Measurements from ENCODE around the gene MOB3A. TPM values are rescaled to one million over a fixed set of nuclear protein-coding genes. Genes with fewer than 3 reads are reported as not detected.

The MOB3A gene
- total and polyA plus RNA-seq, 12 donors: 5.5 to 54.0 (median 37.1) TPM

DNA sequence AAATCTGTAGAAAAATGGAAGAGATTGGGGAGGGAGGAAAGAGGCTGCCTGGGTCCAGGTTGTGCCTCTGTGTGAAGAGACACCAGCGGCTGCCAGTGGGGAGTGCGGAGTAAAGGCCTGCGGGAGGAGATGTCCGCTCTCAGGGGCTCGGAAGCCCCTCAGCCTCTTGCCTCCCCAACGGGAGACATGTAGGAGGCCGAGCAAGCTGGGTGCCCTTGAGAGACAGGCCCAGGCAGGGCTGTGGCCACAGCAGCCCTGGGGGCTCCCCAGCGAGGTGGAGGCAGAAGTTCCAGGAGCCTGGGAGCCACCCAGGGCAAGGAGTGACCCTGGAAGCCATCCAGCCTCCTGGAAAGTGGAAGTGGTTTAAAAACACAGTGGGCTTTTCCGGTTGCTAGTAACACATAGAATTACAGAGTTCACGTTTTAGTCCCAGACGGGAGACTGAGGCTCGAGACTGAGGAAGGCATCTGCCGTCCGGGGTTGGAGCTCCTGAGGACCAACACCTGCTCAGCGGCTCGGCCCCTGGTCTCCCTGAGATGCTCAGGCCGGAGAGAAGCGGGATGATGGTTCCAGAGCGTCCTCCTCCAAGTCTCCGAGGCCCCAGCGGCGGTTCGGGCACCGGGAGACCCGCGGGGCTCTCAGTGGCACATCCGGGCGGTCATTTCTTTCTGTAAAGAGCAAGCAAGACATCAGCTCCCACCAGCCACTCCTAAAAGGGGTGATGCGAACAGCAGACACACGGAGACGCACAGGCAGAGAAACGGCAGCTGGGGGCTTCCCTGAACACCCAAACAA, 23.2 kb downstream of the MOB3A start:
- Histone ChIP-seq H3K4me3 (no peak overlapping the region), H3K4me1 (replicated peaks in 1 of 2) (peaks cover 10 to 12% of the 10 kb centered on the region in 2 donors), H3K27me3 (no peaks in the 10 kb centered on the region), H3K27ac (no peak overlapping the region), H3K36me3 (replicated peaks in 1 of 2) (peaks cover 0 to 68% of the 10 kb centered on the region in 2 donors), H3K9me3 (replicated peaks in 1 of 3) (no peaks in the 10 kb centered on the region)
- WGBS, 4 donors: 82 to 88% (median 87%) methylated on average over 21 to 32 of the region's 32 CpGs
- TF ChIP-seq, protein P1, sequence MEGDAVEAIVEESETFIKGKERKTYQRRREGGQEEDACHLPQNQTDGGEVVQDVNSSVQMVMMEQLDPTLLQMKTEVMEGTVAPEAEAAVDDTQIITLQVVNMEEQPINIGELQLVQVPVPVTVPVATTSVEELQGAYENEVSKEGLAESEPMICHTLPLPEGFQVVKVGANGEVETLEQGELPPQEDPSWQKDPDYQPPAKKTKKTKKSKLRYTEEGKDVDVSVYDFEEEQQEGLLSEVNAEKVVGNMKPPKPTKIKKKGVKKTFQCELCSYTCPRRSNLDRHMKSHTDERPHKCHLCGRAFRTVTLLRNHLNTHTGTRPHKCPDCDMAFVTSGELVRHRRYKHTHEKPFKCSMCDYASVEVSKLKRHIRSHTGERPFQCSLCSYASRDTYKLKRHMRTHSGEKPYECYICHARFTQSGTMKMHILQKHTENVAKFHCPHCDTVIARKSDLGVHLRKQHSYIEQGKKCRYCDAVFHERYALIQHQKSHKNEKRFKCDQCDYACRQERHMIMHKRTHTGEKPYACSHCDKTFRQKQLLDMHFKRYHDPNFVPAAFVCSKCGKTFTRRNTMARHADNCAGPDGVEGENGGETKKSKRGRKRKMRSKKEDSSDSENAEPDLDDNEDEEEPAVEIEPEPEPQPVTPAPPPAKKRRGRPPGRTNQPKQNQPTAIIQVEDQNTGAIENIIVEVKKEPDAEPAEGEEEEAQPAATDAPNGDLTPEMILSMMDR (IDR thresholded peaks at IDR 0.05): no peak
- no peak for TF ChIP-seq POLR2A (IDR thresholded peaks at IDR 0.05)
- intact Hi-C loops (cut with DNase I): loop anchor here (5.0 to 10.0 kb wide), 2 partner anchors 61 to 148 kb away; no protein-coding TSS in a partner anchor
- DNase-seq: no peak

DNA sequence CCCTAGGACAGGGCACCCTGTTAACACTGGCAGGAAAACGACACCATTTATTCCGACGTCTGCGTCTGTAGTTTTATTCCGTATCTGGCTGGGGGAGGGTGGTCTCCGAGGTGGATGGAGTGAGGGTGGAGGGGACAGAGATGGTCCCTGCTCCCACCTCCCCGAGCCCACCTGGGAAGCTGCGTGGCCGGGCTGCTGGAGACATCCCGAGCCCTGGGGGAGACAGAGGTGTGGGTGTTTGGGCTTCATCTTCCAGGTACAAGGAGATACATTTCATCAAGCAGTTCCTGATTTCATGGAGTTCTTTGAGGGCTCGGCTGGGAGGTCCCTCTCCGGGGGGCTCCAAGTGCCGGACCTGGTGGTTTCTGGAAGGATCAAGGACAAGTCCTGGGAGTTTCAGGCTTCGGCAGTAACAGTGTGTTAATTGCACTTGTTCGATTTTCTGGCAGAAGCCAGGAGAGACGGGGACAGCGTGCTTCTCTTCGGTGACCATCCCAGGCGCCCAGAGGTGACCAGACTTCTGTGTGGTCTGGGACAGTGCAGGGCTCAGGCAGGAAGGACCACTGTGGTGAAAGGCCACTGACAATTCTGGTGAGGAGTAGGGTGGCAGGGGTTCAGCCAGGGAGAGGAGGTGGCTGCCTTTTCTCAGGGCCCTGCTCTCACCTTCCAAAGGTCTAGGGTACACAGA, 25.0 kb downstream of the MOB3A start:
- intact Hi-C loops (cut with DNase I): loop anchor here (5.0 to 10.0 kb wide), 2 partner anchors 59 to 146 kb away; no protein-coding TSS in a partner anchor
- no peak for DNase-seq
- Histone ChIP-seq H3K27me3 (no peaks in the 10 kb centered on the region), H3K36me3 (replicated peaks in 1 of 2) (peaks cover 0 to 50% of the 10 kb centered on the region in 2 donors), H3K9me3 (replicated peaks in 1 of 3) (no peaks in the 10 kb centered on the region), H3K27ac (peak overlapping the region in 4 of 5 donors; percentile 32 to 89 (median 77)), H3K4me1 (replicated peaks in 1 of 2) (peaks cover 10 to 12% of the 10 kb centered on the region in 2 donors), H3K4me3 (no peak overlapping the region)
- TF ChIP-seq, protein P1 (IDR thresholded peaks at IDR 0.05): no peak
- TF ChIP-seq POLR2A (IDR thresholded peaks at IDR 0.05): no peak
- WGBS, 4 donors: 71 to 79% (median 75%) methylated on average over 18 to 19 of the region's 19 CpGs

DNA sequence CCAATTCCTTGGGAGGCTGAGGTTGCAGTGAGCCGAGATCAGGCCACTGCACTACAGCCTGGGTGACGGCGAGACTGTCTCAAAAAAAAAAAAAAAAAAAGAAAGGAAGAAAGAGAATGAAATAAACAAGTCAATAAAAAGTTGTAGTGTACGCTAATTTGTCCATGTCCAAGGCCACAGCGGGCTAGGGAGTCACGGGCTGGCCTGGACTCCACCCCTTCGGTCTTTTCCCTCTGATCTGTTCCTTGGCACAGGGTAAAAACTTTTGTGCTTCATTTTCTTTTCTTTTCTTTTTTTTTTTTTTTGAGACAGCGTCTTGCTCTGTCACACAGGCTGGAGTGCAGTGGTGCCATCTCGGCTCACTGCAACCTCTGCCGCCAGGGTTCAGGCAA, 25.7 kb downstream of the MOB3A start:
- DNase-seq: peak; percentile 81 to 94 (median 93)

More for the DNA sequence above, 25.7 kb downstream of the MOB3A start:
- H3K27me3 ChIP-seq: no peaks in the 10 kb centered on the region
- H3K27ac ChIP-seq: peak overlapping the region in 4 of 5 donors; percentile 40 to 89 (median 76)
- no peaks in the 10 kb centered on the region for H3K9me3 ChIP-seq (replicated peaks in 1 of 3)
- peaks cover 0 to 43% of the 10 kb centered on the region in 2 donors for H3K36me3 ChIP-seq (replicated peaks in 1 of 2)
- WGBS, 4 donors: 44 to 53% (median 50%) methylated on average over 10 of the region's 10 CpGs
- intact Hi-C loops (cut with DNase I): loop anchor here (5.0 to 10.0 kb wide), 2 partner anchors 58 to 146 kb away; no protein-coding TSS in a partner anchor
- H3K4me1 ChIP-seq (replicated peaks in 1 of 2): peaks cover 10 to 16% of the 10 kb centered on the region in 2 donors
- peak in 1 of 2 donors; percentile 39 for TF ChIP-seq POLR2A (IDR thresholded peaks at IDR 0.05)
- TF ChIP-seq, protein P1 (IDR thresholded peaks at IDR 0.05): no peak
- H3K4me3 ChIP-seq: no peak overlapping the region

Measured in adrenal gland (tissue), 12 donors.